HL-60 (cell line): Measurements from ENCODE around the gene DIP2C.
A peak's percentile ranks its signal among the peaks of the same experiment; 100 is the strongest.

ENCODE experiments used
- DNase-seq, 2 experiments: peaks; one replicate each; pipeline ENCODE4 v3.0.0-alpha.2; 2010 to 2020; ENCODE audit warnings: low read depth in 1 of 2, low spot score in 1 of 2
- H3K27ac ChIP-seq: fragments of 250-450 bp; sonication (Bioruptor Pico); replicated peaks from 2 replicates; pipeline ENCODE4 v1.5.1; 2020; ENCODE audit warnings: mild to moderate bottlenecking, moderate library complexity
- H3K27me3 ChIP-seq: fragments of 250-450 bp; sonication (Bioruptor Pico); 2 replicates; pipeline ENCODE4 v1.5.1; 2021; ENCODE audit warnings: mild to moderate bottlenecking, moderate library complexity; ENCODE audit not compliant: insufficient read depth, poor library complexity, severe bottlenecking
- H3K4me3 ChIP-seq: replicated peaks from 2 replicates; pipeline ENCODE4 v1.5.1; 2011; ENCODE audit warnings: mild to moderate bottlenecking, control low read depth, low read length; ENCODE audit not compliant: insufficient read depth
- CTCF ChIP-seq: IDR thresholded peaks from one replicate; pipeline ENCODE4 v1.5.1; 2011; ENCODE audit warnings: low read length, control low read depth, inconsistent platforms; ENCODE audit not compliant: insufficient read depth
- GABPA ChIP-seq: IDR thresholded peaks from 2 replicates; pipeline ENCODE4 v1.6.1; 2012; ENCODE audit warnings: low read depth
- POLR2AphosphoS5 ChIP-seq: IDR thresholded peaks from 2 replicates; pipeline ENCODE4 v1.6.1; 2012; ENCODE audit warnings: low read depth
- REST ChIP-seq: IDR thresholded peaks from 2 replicates; pipeline ENCODE4 v1.6.1; 2012; ENCODE audit warnings: low read depth; ENCODE audit not compliant: insufficient replicate concordance
- SPI1 ChIP-seq: IDR thresholded peaks from 2 replicates; pipeline ENCODE4 v1.6.1; 2012; ENCODE audit warnings: low read depth, mild to moderate bottlenecking, borderline replicate concordance

The DIP2C gene

GRCh38 chr10:283140-283479 lies 406.4 kb downstream of the DIP2C start:
- no peak for DNase-seq
- TF ChIP-seq CTCF (no peak), POLR2AphosphoS5 (no peak), GABPA (no peak), REST (no peak), SPI1 (no peak)
- H3K4me3 ChIP-seq = no peak overlapping the region
- H3K27ac ChIP-seq = peak overlapping the region; percentile 75
- H3K27me3 ChIP-seq = no peaks in the 10 kb centered on the region

- Histone ChIP-seq H3K4me3 (no peak overlapping the region), H3K27me3 (no peaks in the 10 kb centered on the region), H3K27ac (peak overlapping the region; percentile 75)
- DNase-seq = peak in 1 of 2 experiments; percentile 65
- TF ChIP-seq SPI1 = no peak
- TF ChIP-seq POLR2AphosphoS5 = no peak
- no peak for TF ChIP-seq CTCF
- no peak for TF ChIP-seq GABPA
- TF ChIP-seq REST = no peak
These were observed 407.0 kb downstream of the DIP2C start for GRCh38 chr10:282294-283139.

- H3K27me3 ChIP-seq = no peaks in the 10 kb centered on the region
- no peak overlapping the region for H3K4me3 ChIP-seq
- DNase-seq = no peak
- no peak overlapping the region for H3K27ac ChIP-seq
- TF ChIP-seq CTCF (no peak), POLR2AphosphoS5 (no peak), SPI1 (no peak), GABPA (no peak)
These were observed 409.8 kb downstream of the DIP2C start for GRCh38 chr10:279655-280054.

GRCh38 chr10:279232-279631 lies 410.2 kb downstream of the DIP2C start:
- H3K4me3 ChIP-seq = no peak overlapping the region
- H3K27ac ChIP-seq = no peak overlapping the region
- DNase-seq = no peak
- no peaks in the 10 kb centered on the region for H3K27me3 ChIP-seq
- TF ChIP-seq POLR2AphosphoS5 = no peak
- no peak for TF ChIP-seq REST
- TF ChIP-seq GABPA = no peak
- no peak for TF ChIP-seq SPI1
- no peak for TF ChIP-seq CTCF
